ENCODE results near the gene PLXNB3.
A peak's percentile ranks its signal among the peaks of the same experiment; 100 is the strongest.

Gene PLXNB3

DNA sequence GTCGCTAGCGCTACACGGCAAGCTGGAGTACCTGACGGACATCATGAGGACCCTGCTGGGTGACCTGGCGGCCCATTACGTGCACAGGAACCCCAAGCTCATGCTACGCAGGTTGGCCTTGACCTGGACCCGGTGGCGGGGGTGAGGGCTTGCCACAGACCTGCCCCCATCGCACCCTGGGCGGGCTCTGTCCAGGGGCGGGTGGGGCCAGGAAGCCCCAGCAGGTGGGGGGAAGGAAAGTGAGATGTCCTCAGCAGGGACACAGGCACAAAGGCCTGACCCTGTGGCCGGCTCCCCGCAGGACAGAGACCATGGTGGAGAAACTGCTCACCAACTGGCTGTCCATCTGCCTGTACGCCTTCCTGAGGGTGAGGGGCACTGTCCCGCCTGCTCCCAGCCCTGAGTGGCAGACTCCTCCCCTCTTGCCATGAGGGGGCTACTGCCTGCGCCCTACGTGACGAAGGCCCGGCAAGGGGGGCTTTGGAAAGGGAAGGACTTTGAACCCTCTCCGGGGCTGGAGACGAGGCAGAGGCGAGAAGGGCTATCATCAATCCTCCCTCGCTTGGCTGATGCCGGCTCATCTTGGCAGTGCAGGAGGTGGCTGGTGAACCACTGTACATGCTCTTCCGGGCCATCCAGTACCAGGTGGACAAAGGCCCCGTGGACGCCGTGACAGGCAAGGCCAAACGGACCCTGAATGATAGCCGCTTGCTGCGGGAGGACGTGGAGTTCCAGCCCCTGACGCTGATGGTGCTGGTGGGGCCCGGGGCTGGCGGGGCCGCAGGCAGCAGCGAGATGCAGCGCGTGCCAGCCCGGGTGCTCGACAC, 11.5 kb downstream of the PLXNB3 start:
- DNase-seq, result no peak

DNA sequence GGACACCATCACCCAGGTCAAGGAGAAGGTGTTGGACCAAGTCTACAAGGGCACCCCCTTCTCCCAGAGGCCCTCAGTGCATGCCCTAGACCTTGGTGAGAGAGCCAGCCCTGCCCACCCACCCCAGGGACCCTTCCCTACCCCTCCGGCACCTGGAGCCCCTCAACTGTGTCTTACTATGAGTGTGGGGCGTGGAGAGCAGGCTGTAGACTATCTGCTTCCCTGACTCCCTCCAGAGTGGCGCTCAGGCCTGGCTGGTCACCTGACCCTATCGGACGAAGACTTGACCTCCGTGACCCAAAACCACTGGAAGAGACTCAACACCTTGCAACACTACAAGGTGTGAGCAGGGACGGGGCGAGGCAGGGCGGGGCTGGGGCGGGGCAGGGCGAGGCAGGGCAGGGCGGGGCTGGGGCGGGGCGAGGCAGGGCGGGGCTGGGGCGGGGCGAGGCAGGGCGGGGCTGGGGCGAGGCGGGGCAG, 12.1 kb downstream of the PLXNB3 start:
- no peak for DNase-seq

DNA sequence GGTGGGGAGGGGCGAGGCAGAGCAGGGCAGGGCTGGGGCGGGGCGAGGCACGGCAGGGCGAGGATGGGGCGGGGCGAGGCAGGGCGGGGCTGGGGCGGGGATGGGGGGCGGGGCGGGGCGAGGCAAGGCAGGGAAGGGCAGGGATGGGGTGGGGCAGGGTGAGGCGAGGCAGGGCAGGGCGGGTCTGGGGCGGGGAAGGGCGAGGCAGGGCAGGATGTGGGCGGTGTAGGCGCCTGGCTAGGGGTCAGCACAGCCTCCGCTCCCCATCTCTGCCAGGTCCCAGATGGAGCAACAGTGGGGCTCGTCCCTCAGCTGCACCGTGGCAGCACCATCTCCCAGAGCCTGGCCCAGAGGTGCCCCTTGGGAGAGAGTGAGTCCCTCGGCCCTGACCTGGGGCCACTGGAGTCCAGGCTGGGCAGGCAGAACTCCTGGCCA, 12.6 kb downstream of the PLXNB3 start:
- DNase-seq, result no peak

DNA sequence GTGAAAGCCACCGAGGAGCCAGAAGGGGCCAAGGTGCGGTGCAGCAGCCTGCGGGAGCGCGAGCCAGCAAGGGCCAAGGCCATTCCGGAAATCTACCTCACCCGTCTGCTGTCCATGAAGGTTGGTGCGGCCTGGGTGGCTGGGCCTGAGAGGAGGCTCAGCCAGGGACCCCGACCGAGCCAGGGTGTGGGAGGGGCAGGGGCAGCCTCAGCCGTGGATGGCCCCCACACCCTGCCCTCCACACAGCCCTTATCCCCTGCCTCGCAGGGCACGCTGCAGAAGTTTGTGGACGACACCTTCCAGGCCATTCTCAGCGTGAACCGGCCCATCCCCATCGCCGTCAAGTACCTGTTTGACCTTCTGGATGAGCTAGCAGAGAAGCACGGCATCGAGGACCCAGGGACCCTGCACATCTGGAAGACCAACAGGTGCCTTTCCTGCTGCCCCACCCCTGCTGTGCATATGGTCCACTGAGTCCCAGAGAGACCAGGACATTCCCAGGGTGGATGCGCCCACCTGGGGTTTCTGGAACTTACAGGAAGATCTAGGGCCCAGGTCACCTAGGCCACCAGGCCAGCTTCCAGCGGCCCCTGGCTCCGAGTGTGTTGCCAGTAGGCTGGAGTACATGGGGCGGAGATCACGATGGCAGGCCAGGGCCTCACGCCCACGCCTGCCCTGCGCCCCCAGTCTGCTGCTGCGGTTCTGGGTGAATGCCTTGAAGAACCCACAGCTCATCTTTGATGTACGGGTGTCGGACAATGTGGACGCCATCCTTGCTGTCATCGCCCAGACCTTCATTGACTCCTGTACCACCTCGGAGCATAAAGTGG, 13.4 kb downstream of the PLXNB3 start:
- no peak for DNase-seq

DNA sequence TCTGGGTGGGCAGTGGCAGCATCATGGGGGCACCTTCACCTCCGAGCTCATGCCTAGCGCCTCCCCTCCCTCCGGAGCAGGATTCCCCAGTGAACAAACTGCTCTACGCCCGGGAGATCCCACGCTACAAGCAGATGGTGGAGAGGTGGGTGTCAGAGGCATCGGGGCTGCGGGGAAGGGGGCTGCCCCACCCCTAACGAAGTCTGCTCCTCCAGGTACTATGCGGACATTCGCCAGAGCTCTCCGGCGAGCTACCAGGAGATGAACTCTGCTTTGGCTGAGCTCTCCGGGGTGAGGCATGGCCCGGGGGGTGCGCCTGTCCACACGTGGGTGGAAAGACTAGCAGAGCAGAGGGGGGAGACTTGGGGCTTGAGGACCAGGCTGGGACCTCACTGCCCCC, 14.1 kb downstream of the PLXNB3 start:
- DNase-seq, result no peak

DNA sequence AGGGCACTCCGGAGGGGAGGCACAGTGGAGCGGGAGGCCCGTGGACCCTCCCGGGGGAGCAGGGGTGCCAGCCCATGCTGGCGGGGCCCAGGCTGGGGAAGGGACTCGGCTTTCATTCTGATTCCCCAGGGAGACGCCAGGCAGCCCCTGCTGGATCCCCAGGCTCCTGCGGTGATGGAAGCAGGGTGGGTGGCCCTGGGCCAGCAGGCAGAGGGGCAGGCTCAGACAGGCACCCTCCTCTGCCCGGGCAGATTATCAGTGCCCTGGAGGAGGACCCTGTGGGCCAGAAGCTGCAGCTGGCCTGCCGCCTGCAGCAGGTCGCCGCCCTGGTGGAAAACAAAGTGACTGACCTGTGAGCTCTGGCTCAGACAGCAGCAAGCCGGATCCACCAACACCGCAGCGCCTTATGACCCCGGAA, 14.6 kb downstream of the PLXNB3 start:
- DNase-seq, result peak; percentile 28

DNA sequence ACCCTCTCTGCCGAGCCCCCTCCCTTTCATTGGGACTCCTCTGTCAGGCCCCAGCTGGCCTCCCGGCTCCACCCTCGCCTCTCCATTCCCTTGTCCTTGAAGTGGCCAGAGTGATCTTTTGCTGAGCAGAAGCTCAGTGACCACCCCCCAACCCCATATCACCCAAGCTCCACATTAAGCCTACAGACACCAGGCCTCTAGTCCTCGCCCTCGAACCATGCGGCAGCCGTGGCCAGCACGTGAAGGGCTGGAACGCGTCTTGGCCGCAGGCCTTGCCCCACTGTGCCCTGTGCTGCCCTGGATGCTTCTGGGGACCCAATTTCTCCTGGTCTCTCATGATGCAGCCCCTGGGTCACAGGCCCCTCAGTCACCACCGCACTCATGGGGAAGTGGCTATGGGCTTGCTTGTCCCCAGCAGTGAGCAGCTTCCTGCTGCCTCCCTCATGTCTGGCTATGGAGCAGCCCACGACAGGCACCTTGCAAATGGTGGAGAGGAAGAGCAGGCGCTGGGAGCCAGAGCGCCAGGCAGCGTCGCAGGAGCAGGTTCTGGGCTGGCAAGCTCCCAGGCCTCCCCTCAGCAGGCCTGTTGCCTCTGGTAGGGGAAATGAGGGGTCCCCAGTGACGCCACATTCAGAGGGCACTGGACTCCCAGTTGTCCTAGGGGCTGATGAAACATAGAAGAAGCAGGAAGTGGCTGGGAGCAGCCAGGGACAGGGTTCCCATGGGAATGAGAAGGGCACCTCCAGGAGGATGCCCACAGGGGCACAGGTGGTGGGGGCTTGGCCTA, 16.0 kb downstream of the PLXNB3 start:
- DNase-seq, result no peak

DNA sequence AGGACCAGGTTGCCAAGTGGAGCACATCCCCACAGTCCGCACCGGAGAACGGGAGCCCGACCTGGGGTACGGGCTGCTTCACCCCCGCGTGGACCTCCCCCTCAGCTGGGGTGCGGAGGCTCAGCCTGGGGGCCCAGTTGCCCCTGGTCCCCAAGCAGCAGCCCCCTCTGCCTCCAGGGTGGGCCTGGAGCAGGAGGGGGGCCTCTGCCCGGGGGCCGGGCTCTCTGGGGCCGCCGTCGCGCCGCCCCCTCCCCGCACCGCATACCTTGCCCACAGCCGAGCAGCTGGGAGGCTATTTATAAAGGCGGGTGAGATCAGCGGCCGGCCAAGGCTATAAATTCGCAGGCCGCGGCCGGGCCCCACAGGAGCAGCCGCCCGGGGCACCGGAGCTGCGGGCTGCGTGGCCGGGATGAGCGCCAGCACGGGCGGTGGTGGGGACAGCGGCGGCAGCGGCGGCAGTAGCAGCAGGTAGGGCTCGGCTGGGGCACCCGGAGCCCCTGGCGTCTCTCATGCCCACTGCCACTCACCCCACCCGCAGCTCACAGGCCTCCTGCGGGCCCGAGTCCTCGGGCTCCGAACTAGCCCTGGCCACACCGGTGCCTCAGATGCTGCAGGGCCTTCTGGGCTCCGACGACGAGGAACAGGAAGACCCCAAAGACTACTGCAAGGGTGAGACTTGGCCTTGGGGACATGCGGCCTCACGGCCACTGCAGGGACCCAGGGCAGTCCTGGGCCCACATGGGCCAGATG, 16.8 kb downstream of the PLXNB3 start, which contains the start of gene SRPK3:
Gene SRPK3, plus strand, starts transcription at position 364 of the 750 bp plus-strand sequence. Its CDS starts 46 bp downstream, at position 410.
- DNase-seq, result no peak

DNA sequence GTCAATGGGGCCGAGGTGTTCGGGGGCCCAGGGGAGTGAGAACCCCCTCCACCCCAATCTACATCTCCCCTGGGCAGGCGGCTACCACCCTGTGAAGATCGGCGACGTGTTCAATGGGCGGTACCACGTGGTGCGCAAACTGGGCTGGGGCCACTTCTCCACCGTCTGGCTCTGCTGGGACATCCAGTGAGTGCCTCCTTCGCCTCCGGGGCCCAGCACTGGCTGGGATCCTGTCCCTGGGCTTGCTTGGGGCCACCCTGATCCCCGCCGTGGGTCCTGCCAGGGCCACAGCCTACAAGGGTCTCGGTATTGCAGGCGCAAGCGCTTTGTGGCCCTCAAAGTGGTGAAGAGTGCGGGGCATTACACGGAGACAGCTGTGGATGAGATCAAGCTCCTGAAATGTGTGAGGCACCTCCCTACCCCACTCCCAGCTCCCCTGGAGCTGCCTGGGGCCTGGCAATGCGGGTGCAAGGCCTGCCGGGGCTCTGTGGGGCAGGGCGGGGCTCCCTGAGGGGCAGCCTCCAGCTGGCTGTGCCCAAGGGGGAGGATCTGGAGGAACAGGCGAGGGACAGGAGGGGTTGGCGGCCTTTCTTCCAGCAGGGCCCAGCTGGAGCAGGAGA, 17.5 kb downstream of the PLXNB3 start:
- no peak for DNase-seq

DNA sequence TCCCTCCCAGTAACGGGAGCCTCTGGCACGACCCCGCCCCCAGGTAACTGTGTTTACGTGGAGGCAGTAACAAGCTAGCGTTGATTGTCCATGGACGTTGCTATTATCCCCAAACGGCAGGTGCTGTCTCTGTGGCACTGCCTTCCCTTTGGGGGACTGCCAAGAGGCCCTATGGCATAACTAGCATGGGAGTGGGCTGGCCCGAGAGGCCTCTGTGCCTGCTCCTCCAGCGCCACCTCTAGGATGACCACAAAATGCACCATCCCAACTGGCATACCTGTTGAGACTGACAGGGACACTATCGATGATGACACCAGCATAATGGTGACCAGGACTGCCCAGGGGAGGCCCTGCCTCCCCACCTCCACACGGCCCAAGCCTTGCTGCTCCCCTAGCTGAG, 18.3 kb downstream of the PLXNB3 start:
- no peak for DNase-seq

DNA sequence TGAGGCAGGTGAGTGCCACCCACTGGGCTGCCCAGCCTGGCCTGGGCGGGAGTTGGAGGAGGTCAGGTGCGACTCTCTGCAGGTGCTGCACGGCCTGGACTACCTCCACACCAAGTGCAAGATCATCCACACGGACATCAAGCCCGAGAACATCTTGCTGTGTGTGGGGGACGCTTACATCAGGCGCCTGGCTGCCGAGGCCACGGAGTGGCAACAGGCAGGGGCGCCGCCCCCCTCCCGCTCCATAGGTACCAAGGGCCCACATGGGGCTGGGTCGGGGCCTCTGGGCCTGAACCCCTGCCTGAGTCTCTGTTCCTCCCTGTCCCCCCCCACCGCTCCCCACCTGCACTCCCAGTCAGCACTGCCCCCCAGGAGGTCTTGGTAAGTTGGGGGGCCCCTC, 18.8 kb downstream of the PLXNB3 start:
- no peak for DNase-seq

DNA sequence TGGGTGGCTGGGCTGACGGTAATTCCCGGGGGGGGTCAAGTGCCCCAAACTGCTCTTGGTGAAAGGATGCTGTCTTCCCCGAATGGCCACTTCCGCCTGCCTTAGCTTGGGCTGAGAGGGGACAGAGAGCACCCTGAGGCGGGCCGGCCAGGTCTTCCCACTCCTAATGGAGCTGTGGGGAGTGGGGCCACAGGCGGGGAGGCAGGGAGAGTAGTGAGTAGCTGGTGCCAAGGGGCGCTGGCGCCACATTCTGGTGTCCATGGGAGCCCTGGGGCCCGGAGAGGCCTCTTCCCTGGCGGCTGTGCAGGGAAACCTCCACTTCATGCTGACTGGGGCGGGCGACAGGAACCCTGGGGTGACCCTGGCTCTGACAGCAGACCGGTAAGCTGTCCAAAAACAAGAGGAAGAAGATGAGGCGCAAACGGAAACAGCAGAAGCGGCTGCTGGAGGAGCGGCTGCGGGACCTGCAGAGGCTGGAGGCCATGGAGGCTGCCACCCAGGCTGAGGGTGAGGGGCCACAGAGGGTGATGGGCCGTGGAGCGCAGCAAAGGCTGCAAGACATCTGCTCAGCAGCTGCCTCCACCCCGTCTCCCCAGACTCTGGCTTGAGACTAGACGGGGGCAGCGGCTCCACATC, 19.4 kb downstream of the PLXNB3 start:
- DNase-seq, result no peak

DNA sequence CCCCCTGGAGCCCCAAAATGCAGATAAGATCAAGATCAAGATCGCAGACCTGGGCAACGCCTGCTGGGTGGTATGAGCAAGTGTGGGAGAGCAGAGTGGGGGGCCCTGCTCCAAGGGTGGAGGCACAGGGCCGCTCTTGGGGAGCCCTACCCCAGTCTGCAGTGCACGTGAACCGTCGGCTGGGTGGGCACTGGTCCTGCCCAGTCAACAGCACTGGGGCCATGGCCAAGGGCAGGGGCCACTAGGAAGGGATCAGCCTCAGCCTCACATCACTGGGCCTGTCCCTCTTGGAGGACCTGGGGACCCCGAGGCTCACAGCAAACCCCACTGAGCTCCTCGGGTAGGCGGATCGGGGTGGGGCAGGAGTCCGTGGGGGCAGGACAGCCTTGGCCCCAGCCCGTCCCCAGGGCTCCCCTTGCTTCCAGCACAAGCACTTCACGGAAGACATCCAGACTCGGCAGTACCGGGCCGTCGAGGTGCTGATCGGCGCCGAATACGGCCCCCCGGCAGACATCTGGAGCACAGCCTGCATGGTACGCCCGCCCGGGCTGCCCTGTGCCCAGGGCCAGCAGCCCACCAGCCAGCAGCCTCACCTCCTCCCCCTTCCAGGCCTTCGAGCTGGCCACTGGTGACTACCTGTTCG, 20.4 kb downstream of the PLXNB3 start:
- no peak for DNase-seq

DNA sequence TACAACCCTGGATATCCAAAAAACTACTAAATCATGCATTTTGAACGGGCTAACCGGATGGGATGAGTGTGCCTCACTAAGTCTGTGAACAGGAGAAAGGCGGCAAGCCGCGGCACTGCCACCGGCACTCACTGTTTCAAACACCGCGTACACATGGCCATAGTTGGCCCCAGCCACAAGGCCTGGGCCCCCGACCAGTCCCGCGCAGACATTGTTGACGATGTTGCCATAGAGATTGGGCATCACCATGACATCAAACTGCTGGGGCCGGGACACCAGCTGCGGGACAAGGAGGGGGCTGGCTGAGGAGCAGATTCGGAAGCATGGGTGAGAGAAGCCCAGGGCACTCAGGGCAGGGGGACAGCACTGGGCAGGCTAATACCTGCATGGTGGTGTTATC, 22.6 kb downstream of the PLXNB3 start:
- DNase-seq, result no peak

DNA sequence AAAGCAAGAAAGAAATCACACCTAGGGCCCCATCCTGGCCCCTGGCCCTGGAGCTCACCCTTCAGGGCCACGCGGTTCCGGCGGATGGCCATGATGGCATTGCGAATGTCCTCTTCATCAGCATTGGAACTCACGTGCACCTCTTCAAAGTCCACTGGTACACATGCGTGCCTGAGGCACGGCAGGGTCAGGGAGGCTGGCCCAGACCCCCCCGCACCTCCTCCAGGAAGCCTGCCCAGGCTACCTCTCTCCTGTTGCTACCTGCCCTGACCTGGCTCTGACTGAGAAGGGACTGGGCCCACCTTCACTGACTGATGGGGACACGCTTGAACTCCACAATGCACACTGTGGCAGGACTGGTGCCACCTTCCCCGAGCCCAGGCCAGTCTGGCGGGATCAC, 25.6 kb downstream of the PLXNB3 start:
- DNase-seq, result no peak

DNA sequence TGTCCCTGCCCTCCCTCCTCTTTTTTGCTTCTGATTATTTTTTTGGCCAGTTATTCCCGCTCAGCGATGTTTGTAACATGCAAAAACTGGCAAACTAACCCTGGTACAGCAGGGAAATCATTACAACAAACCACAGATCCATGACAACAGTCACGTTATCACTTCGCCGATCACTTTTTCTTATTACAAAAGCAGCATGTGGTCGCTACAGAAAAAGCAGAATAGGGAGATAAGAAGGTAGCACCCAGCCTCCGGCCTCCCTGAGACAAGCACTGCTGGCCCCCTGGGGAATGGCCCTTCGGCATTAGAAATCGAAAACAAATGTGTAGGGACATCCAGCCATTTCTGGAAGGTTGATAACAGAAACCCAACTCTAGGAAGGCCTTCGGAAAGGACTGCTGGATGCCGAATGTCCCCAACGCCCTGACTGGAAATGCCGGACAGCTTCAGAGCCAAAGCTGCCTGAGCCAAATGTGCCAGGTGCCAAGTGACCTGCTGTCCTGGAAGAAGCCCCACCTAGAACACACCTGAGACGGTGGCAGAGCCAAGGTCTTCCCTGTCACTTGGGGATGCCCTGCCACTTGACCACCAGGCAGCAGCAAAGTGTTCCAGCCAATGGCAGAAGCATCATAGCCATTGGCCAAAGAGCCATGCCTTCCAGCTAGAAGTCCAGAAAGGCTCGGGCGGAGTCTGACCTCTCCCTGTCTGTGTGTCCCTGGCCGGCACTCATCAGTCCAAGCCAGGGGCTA, 27.2 kb downstream of the PLXNB3 start:
- DNase-seq, result no peak

DNA sequence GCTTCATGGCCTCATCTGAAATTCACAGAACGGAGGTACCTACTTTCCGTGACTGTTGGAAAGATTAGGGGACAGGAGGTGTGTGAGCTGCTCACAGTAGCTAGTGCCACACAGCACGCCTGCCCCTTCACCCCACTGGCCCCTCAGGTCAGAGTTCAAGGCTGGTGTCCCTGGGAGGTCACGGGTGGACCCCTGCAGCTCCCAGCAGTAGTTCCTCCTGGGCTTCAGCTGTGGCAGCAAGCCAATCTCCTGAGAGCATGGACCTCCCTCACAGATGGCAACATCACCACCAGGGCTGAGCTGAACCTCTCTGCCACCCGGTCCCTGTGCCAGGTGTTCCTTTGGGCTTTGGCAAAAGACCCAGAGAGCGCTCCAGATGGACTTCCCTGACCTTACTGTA, 28.3 kb downstream of the PLXNB3 start:
- DNase-seq, result no peak

DNA sequence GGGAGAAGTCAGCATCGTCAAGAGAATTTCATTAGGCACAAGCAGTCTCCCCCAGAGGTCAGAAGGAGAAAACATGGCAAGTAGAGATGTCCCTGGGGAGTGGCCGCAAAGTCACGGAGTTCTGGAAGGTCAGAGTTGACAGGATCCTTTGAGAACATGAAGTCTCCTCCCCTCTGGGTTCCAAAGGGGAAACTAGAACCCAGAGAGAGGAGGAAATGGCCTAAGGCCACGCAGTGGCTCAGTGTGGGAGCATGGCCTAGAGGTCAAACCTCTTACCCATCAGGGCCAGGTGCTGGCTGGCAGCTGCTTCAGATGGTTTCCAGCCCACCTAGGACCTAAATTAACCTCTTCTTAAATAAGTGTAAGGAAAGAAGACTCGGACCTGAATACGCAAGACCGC, 29.2 kb downstream of the PLXNB3 start:
- no peak for DNase-seq

DNA sequence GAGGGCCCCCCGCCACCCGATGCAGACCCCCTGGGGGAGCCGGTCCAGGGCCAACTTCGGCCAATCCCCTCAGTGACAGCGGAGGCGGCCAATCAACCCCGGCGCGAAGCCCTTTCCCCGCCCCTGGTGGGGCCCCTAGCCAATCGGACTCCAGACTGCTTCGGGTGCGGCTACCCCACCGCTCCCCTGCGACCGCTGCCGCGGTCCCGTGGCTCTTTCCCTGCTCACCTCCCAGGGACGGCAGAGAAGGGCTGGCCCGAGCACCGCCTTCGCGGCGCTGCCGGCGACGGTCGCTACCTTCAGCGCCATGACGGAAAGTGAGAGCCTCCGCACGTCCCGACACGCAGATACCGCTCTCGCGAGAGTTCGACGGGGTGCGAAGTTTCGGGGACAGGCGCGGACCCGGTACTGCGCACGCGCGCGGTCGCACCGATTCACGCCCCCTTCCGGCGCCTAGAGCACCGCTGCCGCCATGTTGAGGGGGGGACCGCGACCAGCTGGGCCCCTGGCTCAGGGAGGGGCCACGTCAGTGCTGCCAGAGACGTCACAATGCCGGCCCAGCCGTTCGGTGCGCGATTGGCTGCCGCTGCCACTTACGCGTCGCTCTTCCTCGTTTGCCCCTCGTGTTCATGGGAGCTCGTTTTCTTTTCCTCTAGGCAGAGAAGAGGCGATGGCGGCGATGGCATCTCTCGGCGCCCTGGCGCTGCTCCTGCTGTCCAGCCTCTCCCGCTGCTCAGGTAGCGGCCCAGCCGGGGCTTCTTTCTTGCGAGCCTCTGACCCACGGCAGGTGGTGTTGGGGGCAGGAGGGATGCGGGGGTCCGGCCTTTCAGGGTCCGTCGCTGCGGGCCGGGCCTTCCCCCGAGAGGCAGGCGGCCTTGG, 30.2 kb downstream of the PLXNB3 start, which contains the start of the genes IDH3G and SSR4:
Gene IDH3G, minus strand, starts transcription at position 358 of the 879 bp plus-strand sequence. Its CDS starts 49 bp downstream, at position 309.
Gene SSR4, plus strand, starts transcription at position 651 of the 879 bp plus-strand sequence. Its CDS starts 20 bp downstream, at position 671.
- peak; percentile 95 for DNase-seq
